Skin epidermis (tissue), 12 donors: Measurements from ENCODE around the gene ERP44.
"Not testable (repeated sequence)": the region's sequence is repeated elsewhere in the genome, so short reads cannot be mapped to it uniquely, and the experiment has no call there.

Source experiments
- H3K27ac ChIP-seq, 21 experiments: fragments of 200-600 bp; sonication (generic) in 11 of 21; one replicate each; pipeline ENCODE4 v1.5.0; 2020; ENCODE audit warnings: mild to moderate bottlenecking in 3 of 21, inconsistent platforms in 2 of 21, moderate library complexity in 2 of 21
- H3K4me3 ChIP-seq, 7 experiments: fragments of 200-600 bp; sonication (generic) in 2 of 7; one replicate each; pipeline ENCODE4 v1.5.0; 2020; ENCODE audit warnings: inconsistent platforms in 2 of 7, mild to moderate bottlenecking in 2 of 7, moderate library complexity in 1 of 7

Gene ERP44

DNA sequence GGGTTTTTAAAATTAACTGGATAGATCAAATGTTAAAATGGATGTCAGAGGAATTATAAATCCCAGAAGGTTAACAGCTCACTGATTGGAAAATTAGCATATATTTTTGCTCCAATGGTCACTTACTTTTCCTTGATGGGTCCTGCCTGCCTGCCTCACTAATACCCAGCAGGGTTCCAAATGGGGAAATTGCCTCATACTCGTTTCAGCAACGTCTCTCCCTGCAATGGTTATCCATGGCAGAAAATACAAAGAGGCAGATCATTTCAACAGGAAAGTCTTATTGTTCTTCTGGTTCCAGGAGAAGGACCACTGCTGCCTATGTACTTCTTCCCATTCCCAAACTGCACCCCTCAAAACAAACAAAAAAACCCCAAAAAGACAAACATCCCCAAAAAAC is 71.3 kb downstream of the ERP44 start:
- H3K27ac ChIP-seq: no peak overlapping the region

GRCh38 chr9:100021931-100022330 is 76.9 kb downstream of the ERP44 start:
- H3K4me3 ChIP-seq: no peak overlapping the region
- no peak overlapping the region for H3K27ac ChIP-seq

More for the DNA sequence above, 71.3 kb downstream of the ERP44 start:
- no peak overlapping the region for H3K4me3 ChIP-seq

GRCh38 chr9:100020121-100020795 is 78.5 kb downstream of the ERP44 start:
- Histone ChIP-seq H3K4me3 (no peak overlapping the region), H3K27ac (no peak overlapping the region)

- H3K4me3 ChIP-seq: no peak overlapping the region
- no peak overlapping the region for H3K27ac ChIP-seq
Observed at GRCh38 chr9:100019541-100019940, 79.3 kb downstream of the ERP44 start.

- Histone ChIP-seq H3K27ac (no peak overlapping the region), H3K4me3 (no peak overlapping the region)
Observed at GRCh38 chr9:100014846-100015245, 84.0 kb downstream of the ERP44 start.

DNA sequence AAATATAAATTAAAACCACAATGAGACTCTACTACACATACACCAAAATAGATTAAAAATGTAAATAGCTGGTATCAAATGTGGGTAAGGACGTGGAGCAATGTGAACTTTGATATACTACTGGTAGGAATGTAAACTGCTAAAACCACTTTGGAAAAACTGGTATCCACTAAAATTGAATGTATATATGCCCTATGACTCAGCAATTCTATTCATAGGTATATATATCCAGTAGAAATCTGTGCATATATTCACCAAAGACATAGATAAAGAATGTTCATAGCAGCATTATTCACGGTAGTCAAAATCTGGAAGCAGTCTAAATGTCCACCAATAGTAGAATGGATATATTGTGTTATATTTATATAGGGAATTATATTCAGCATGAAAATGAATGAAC is 85.2 kb downstream of the ERP44 start:
- no peak overlapping the region for H3K27ac ChIP-seq

DNA sequence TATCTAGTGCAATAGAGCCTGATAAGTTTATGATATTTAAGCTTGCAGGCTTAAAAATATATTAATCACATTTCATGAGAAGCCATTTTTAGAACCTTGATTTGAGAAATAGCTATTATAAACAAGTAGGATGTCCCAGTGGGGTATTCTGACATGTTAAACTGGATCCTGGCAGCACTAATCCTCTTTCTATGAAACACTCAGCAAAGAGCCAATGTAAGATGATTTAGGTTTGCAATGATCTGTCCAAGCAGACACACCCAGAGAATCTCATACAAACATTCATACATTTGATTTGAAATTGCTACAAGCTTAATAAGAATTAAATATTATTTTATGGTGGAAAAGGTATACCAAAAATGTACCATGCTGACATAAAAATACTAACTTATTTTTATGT is 86.5 kb downstream of the ERP44 start:
- H3K4me3 ChIP-seq: no peak overlapping the region
- no peak overlapping the region for H3K27ac ChIP-seq

More for the DNA sequence above, 85.2 kb downstream of the ERP44 start:
- no peak overlapping the region for H3K4me3 ChIP-seq

- Histone ChIP-seq H3K4me3 (no peak overlapping the region), H3K27ac (no peak overlapping the region)
Observed at GRCh38 chr9:100011062-100011681, 87.6 kb downstream of the ERP44 start.

- H3K4me3 ChIP-seq: no peak overlapping the region
- no peak overlapping the region for H3K27ac ChIP-seq
Observed at GRCh38 chr9:99999797-100000196, 99.0 kb downstream of the ERP44 start.

DNA sequence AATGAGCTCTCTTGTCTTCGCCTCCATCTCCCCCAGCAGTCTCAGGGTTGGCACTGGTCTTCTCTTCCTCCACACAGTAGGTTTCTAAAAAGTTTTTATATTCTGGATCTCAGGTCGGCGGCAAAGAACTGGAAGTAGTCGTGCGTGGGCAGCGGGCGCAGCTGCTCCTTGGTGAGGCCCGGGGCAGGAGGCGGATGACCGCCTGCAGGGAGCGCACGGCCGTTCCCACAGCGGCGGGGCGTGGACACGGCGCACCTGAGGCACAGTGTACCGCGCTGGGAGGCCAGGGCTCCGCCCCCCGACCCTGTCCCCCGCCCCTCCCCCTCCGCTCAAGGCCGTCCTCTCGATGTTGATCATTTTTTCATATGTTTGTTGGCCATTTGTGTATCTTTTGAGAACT is 99.9 kb downstream of the ERP44 start:
- Histone ChIP-seq H3K27ac (no peak overlapping the region), H3K4me3 (no peak overlapping the region)

GRCh38 chr9:99998266-99998665 is 100.5 kb downstream of the ERP44 start:
- H3K4me3 ChIP-seq: no peak overlapping the region

GRCh38 chr9:99990508-99990907 is 108.3 kb downstream of the ERP44 start:
- H3K4me3 ChIP-seq, H3K27ac ChIP-seq: not testable (repeated sequence)

More at GRCh38 chr9:99998266-99998665, 100.5 kb downstream of the ERP44 start:
- H3K27ac ChIP-seq: no peak overlapping the region

DNA sequence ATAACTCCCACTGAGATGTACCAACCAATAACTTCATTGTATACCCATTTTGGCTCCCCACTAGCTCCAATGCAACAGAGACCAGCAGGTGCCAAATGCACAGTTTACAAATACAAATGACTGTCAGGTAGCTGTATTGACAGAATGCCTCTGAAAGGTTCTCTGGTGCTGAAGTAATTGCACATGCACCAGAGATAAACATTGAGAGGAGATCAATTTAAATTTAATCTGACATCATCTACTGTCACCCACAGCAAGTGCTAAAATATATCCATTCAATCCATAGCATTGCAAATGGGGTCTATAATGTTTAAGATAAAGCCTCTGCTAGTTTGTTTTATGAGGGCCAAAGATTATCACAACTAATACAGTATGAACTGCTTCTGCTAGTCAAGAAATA is 112.2 kb downstream of the ERP44 start:
- Histone ChIP-seq H3K27ac (no peak overlapping the region), H3K4me3 (no peak overlapping the region)

- H3K4me3 ChIP-seq: no peak overlapping the region
- no peak overlapping the region for H3K27ac ChIP-seq
Observed at GRCh38 chr9:99980598-99980997, 118.2 kb downstream of the ERP44 start.

DNA sequence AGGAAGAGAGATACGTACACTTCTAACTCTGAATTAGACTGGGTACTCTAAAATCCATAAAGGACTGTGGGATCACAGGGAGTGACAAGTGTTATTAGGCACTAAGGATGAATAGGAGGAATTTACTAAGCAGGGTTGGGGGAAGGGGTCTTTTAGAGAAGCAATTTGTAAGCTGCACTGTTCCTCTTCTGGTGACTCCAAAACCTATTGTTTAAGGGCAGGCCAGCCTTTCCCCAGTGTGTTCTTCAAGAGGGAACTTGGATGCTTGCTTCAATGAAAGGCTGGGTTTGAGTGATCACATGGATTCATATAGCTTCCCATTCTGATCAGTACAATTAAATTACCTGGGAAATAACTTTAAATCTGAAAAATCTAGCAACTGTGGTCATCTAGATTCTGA is 120.6 kb downstream of the ERP44 start:
- no peak overlapping the region for H3K27ac ChIP-seq
- H3K4me3 ChIP-seq: no peak overlapping the region

DNA sequence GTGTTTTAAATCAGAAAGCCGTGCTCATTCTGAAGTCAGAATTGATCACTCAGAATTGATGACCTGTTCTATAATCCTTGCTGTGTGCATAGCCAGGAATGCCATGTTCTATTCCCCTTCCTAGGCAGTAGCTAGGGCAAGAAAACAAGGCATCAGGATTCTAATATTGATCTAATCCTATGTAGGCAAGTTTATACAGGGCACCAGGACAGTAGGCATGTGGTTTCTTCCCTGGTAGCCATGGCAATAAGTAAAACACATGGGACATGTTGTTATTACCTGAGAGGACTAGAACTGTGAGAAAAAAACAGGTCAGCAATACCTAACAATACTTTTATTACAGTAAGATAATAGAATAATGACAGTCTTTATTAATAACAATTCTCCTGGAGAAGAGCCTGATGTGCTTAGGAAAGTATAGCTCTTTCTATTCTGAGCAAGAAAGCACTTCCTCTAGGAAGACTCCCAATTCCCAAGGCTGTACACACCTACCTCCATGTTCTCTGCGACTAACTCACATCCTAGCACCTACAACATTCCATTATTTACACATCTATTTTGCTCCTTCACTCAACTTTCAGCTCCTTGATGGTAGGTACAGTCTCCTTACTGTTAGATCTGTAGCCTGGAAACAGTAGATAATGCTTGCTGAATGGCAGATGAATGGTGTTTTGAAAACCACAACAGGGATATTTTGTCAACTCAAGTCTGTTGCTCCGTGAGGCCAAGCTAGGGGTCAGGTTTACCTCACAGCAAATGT is 121.6 kb downstream of the ERP44 start:
- H3K27ac ChIP-seq: no peak overlapping the region
- H3K4me3 ChIP-seq: no peak overlapping the region

DNA sequence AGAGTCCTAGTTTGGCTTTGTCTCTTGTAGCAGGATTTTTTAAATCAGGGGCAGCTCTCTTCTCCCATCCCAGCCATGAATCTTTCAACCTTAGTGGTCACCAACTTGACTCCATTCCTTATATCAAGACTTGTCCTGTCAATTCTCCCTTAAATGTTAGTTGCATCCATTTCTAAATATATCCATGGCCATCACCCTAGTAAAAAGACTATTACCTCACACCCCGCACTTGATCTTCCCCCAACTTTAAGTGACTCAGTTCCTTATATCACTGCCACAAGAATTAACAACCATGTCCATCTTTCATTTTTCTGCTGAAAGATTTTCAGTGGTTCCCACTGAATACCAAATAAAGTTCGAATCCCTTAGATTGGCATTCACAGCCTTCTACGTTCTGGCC is 125.3 kb downstream of the ERP44 start:
- Histone ChIP-seq H3K4me3 (no peak overlapping the region), H3K27ac (no peak overlapping the region)

- Histone ChIP-seq H3K4me3 (no peak overlapping the region), H3K27ac (no peak overlapping the region)
Observed at GRCh38 chr9:99971410-99971809, 127.4 kb downstream of the ERP44 start.

GRCh38 chr9:99970481-99970880 is 128.3 kb downstream of the ERP44 start:
- H3K4me3 ChIP-seq: no peak overlapping the region
- no peak overlapping the region for H3K27ac ChIP-seq

DNA sequence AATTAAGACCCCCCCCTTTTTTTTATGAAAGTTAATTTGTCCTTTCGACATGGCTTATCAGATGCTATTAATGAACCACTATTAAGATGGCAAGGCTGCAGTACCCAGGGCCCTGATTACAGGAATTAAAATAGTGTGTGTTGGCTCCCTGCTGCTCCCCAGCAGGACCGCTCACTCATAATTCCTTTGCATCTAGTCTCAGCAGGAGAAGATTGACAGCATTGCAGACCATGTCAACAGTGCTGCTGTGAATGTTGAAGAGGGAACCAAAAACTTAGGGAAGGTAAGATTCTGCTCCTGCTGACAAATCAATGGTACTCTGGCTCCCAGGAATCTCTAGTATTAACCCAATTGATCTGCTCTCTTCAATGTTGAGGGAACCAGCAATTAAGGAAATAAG is 131.3 kb downstream of the ERP44 start:
- H3K4me3 ChIP-seq: no peak overlapping the region
- no peak overlapping the region for H3K27ac ChIP-seq

DNA sequence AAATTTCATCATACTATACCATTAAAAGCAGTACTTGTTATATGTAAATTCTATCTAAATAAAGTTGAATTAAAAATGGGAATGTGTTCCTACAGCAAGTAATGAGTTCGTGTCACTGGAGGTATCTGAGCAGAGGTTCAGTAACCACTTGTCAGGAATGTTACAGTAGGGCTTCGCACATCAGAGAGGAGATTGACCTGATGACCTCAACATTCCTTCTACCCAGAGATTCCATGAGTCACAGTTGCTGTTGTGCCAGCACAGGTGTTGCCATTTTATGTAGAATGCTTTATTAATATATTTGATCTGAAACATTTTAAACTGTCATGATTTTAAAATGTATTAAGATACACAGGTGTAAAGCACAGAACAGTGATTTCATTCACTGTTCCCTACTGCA is 132.1 kb downstream of the ERP44 start:
- Histone ChIP-seq H3K27ac (no peak overlapping the region), H3K4me3 (no peak overlapping the region)
